Right lobe of liver (tissue), 4 donors: ENCODE results near the gene SMC5.

Experiments
- CTCF ChIP-seq, 4 donors: fragments of 200-600 bp in 3 of 4; fragments of 450-650 bp in 1 of 4; IDR thresholded peaks; one replicate each; pipeline versions ENCODE4 v1.5.1 to v1.8.0; 2016 to 2022; ENCODE audit warnings: antibody characterized with exemption in 4 of 4, mild to moderate bottlenecking in 2 of 4
- POLR2A ChIP-seq: fragments of 450-650 bp; IDR thresholded peaks from one replicate; pipeline ENCODE4 v1.6.1; 2017; ENCODE audit warnings: antibody characterized with exemption, mild to moderate bottlenecking
- donor health status: DM: no; HTN: no; CAD: no.
- donor health status: DM: no; HTN: no; CAD: no.
- donor health status: DM: no; HTN: yes; CAD: no.

- TF ChIP-seq CTCF (IDR thresholded peaks at IDR 0.05), result no peak
- no peak for TF ChIP-seq POLR2A
Observed at GRCh38 chr9:70262366-70262765, 3.6 kb downstream of the SMC5 start.
